GM23338 (cell line): ENCODE data around the gene PNPLA7. TPM values are rescaled to one million over a fixed set of nuclear protein-coding genes. Genes with fewer than 3 reads are reported as not detected.

ENCODE experiments used
- CREB1 ChIP-seq: fragments of 250-450 bp; sonication (Bioruptor Pico); IDR thresholded peaks from 2 replicates; pipeline ENCODE4 v1.5.0; 2020; ENCODE audit warnings: low read depth, mild to moderate bottlenecking, moderate library complexity
- EZH2 ChIP-seq: fragments of 200-600 bp; sonication (generic); IDR thresholded peaks from one replicate; pipeline ENCODE4 v1.8.0; 2017; ENCODE audit warnings: antibody characterized with exemption, mild to moderate bottlenecking, low read depth; ENCODE audit not compliant: unreplicated experiment
- EZH2phosphoT487 ChIP-seq: fragments of 200-600 bp; sonication (generic); IDR thresholded peaks from one replicate; pipeline ENCODE4 v1.8.1; 2018; ENCODE audit warnings: antibody characterized with exemption; ENCODE audit not compliant: unreplicated experiment
- JUNB ChIP-seq: IDR thresholded peaks from one replicate; pipeline ENCODE4 v1.6.1; 2016; ENCODE audit warnings: antibody characterized with exemption; ENCODE audit not compliant: unreplicated experiment
- POLR2AphosphoS5 ChIP-seq: IDR thresholded peaks from 2 replicates; pipeline ENCODE4 v1.6.1; 2016; ENCODE audit warnings: antibody characterized with exemption, low read depth
- ZNF331 ChIP-seq: fragments of 250-450 bp; sonication (Bioruptor Pico); IDR thresholded peaks from 2 replicates; pipeline ENCODE4 v1.5.0; 2020; ENCODE audit warnings: low read depth, mild to moderate bottlenecking, moderate library complexity
- polyA plus RNA-seq: library from polyadenylated mRNA; unstranded; fragments of >200 nt; fragmentation: Nextera tagmentation; extraction: Ambion mirVana; gene quantifications from 2 replicates; pipeline ENCODE4 v1.2.1, GENCODE V29; 2016
- total RNA-seq: library from RNA; depleted of rRNA; stranded (reverse); fragments of >200 nt; shearing (Covaris generic); gene quantifications from 2 replicates; pipeline ENCODE4 v1.2.3, GENCODE V29; 2014
- TF ChIP-seq, protein P1 (sequence below): fragments of 250-450 bp; sonication (Bioruptor Pico); IDR thresholded peaks from 2 replicates; pipeline ENCODE4 v1.5.0; 2020; ENCODE audit warnings: mild to moderate bottlenecking, moderate library complexity
- TF ChIP-seq, protein P2 (sequence below): IDR thresholded peaks from 2 replicates; pipeline ENCODE4 v1.6.1; 2016; ENCODE audit warnings: antibody characterized with exemption

Gene PNPLA7
- total and polyA plus RNA-seq, 2 experiments from 2014 or later = 0.45 to 0.80 TPM

DNA sequence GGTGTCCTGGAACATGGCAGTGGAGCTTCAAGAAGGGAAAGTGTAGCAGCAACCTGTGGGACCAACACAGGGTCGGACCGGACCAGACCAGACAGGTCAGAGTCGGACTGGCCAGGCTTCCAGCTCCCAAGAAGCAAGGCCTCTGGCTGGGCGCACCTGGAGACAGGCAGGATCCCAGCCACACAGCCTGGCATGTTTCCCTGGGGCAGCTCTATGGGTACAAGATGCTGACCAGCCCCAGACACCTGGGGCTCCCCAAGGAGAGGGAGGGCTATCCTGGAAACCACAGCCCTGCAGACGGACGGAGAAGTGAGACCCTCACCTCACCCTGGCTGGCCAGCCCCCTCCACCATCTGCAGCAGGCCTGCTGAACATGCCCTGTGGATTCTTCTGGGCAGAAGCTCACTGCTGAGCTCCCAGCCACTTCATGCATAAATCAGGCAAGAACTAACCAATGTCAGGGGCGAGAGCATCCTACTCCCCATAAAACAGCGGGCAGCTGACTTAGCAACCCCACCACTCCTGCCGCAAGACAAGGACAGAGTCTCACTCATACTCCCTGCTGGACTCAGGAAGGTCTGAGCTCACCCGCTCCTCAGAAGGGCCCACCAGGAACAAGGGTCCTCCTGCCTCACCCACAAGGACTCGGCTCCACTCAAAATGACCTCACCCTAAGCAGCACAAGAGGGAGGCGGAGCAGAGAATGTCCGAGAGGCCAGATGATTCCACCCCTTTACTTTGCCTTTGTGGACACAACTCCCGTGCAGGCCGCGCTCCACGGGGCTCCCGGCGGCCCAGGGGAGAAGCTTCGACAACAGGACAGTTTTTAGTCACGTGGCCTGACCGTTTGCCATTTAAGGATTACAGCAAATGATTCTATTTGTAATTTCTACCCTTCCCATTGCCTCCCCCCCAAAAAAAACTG lies 31.4 kb upstream of the PNPLA7 start (continued):
- TF ChIP-seq, protein P1, sequence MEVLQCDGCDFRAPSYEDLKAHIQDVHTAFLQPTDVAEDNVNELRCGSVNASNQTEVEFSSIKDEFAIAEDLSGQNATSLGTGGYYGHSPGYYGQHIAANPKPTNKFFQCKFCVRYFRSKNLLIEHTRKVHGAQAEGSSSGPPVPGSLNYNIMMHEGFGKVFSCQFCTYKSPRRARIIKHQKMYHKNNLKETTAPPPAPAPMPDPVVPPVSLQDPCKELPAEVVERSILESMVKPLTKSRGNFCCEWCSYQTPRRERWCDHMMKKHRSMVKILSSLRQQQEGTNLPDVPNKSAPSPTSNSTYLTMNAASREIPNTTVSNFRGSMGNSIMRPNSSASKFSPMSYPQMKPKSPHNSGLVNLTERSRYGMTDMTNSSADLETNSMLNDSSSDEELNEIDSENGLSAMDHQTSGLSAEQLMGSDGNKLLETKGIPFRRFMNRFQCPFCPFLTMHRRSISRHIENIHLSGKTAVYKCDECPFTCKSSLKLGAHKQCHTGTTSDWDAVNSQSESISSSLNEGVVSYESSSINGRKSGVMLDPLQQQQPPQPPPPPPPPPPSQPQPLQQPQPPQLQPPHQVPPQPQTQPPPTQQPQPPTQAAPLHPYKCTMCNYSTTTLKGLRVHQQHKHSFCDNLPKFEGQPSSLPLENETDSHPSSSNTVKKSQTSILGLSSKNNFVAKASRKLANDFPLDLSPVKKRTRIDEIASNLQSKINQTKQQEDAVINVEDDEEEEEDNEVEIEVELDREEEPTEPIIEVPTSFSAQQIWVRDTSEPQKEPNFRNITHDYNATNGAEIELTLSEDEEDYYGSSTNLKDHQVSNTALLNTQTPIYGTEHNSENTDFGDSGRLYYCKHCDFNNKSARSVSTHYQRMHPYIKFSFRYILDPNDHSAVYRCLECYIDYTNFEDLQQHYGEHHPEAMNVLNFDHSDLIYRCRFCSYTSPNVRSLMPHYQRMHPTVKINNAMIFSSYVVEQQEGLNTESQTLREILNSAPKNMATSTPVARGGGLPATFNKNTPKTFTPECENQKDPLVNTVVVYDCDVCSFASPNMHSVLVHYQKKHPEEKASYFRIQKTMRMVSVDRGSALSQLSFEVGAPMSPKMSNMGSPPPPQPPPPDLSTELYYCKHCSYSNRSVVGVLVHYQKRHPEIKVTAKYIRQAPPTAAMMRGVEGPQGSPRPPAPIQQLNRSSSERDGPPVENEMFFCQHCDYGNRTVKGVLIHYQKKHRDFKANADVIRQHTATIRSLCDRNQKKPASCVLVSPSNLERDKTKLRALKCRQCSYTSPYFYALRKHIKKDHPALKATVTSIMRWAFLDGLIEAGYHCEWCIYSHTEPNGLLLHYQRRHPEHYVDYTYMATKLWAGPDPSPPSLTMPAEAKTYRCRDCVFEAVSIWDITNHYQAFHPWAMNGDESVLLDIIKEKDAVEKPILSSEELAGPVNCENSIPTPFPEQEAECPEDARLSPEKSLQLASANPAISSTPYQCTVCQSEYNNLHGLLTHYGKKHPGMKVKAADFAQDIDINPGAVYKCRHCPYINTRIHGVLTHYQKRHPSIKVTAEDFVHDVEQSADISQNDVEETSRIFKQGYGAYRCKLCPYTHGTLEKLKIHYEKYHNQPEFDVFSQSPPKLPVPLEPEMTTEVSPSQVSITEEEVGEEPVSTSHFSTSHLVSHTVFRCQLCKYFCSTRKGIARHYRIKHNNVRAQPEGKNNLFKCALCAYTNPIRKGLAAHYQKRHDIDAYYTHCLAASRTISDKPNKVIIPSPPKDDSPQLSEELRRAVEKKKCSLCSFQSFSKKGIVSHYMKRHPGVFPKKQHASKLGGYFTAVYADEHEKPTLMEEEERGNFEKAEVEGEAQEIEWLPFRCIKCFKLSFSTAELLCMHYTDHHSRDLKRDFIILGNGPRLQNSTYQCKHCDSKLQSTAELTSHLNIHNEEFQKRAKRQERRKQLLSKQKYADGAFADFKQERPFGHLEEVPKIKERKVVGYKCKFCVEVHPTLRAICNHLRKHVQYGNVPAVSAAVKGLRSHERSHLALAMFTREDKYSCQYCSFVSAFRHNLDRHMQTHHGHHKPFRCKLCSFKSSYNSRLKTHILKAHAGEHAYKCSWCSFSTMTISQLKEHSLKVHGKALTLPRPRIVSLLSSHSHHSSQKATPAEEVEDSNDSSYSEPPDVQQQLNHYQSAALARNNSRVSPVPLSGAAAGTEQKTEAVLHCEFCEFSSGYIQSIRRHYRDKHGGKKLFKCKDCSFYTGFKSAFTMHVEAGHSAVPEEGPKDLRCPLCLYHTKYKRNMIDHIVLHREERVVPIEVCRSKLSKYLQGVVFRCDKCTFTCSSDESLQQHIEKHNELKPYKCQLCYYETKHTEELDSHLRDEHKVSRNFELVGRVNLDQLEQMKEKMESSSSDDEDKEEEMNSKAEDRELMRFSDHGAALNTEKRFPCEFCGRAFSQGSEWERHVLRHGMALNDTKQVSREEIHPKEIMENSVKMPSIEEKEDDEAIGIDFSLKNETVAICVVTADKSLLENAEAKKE (CRISPR knock-in tag) = no peak
- TF ChIP-seq EZH2 (no peak), JUNB (no peak), ZNF331 (CRISPR knock-in tag) (no peak), CREB1 (CRISPR knock-in tag) (no peak), EZH2phosphoT487 (no peak), POLR2AphosphoS5 (no peak)
- TF ChIP-seq, protein P2, sequence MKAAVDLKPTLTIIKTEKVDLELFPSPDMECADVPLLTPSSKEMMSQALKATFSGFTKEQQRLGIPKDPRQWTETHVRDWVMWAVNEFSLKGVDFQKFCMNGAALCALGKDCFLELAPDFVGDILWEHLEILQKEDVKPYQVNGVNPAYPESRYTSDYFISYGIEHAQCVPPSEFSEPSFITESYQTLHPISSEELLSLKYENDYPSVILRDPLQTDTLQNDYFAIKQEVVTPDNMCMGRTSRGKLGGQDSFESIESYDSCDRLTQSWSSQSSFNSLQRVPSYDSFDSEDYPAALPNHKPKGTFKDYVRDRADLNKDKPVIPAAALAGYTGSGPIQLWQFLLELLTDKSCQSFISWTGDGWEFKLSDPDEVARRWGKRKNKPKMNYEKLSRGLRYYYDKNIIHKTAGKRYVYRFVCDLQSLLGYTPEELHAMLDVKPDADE = no peak
